HG03159 (cell line): Measurements from ENCODE around the gene LRRC4C.
"Not testable (repeated sequence)": the region's sequence is repeated elsewhere in the genome, so short reads cannot be mapped to it uniquely, and the experiment has no call there.

Experiments used
- ATAC-seq: cut with Tn5 transposase; IDR thresholded peaks from one replicate; pipeline ENCODE4 v1.9.1; 2021; ENCODE audit warnings: mild to moderate bottlenecking, moderate library complexity; ENCODE audit not compliant: unreplicated experiment

LRRC4C gene

GRCh38 chr11:40522080-40522479 is 937.4 kb downstream of the LRRC4C start:
- ATAC-seq = not testable (repeated sequence)

GRCh38 chr11:40517122-40517521 is 942.3 kb downstream of the LRRC4C start:
- no peak for ATAC-seq

GRCh38 chr11:40514124-40514523 is 945.3 kb downstream of the LRRC4C start:
- ATAC-seq = no peak

DNA sequence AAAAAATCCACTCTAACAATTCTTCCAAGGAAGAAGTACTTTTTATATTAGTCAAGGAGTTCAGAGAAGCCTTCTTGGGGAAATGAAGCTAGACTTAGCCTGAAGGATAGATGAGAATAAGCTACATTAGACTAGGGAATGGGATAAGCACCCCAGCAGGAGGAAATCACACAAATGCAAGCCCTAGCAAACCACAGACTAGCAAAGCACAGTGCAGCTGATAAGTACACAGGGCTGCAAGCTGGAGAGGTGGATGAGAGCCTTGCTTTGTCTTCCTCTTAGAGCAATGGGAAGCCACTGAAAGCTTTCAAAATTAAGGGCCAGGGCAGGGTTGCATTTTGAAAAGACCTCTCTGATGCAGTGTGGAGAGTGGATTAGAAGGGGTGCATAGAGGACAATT is 946.2 kb downstream of the LRRC4C start:
- ATAC-seq = no peak

DNA sequence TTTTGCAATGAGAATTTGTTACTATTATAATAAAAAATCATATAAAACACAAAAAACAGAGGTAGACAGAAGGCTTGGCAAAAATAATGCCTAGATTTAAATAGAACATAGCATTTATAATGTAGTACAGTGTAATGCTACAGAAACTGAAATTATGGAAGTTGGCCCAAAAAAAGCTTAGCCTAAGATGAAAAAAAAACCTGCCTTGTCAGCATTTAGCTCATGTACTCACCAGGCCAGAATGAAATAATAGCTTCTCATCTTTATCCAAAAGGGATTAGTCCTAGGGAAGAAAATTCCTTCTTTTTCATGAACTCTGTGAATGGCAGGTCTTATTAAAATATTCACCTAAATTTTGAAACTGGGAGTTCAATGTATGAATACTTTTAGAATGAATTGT is 951.1 kb downstream of the LRRC4C start:
- ATAC-seq = no peak

GRCh38 chr11:40506226-40506625 is 953.2 kb downstream of the LRRC4C start:
- ATAC-seq = no peak

DNA sequence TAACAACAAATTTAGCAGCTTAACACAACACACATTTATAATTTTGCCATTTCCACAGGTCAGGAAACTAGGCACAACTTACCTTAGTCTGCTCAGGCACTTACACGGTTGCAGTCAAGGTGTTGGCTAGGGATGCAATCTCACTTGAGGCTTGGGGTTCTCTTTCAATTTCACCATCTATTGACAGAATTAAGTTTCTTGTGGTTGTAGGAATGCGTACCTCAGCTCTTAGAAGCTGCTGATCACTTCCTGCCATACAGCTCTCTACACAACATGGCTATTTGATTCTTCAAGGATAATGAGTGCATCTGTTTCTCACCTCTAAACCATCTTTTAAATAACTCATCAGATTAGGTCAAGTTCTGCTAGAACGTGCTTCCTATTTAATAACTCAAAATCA is 968.1 kb downstream of the LRRC4C start:
- no peak for ATAC-seq

DNA sequence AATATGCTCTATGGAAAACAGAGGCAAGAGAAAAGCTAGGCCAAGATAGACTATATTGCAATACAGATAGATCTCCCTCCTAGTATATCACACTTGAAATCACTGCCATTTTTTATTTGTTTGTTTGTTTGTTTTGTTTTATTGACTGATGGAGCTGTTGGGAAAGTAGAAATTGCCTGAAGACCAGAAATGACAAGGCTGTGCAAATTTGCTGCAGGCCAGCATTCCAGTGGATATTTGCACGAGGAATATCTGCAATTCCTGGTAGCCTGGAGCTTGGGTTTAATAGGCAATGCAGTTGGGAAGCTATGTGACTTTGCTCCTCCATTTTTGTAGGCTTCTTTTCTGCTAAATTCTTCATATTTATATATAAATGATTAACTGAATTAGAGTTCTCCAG is 991.7 kb downstream of the LRRC4C start:
- no peak for ATAC-seq

DNA sequence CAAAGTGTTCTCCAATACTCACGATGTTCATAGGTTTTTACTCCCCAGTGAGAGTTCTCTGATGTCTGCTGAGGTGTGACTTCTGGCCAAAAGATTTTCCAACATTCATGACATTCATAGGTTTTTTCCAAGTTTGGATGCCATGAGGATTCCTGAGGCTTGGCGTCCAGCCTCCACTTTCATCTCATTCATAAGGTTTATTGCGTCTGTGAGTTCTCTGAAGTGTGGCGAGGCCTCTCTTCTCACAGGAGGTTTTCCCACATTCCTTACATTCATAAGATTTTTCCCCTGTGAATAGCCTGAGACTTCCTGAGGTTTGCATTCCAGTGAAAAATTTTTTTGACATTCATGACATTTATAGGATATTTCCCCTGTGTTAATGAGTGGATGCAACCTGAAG is 1014.1 kb downstream of the LRRC4C start:
- ATAC-seq = no peak

GRCh38 chr11:40444151-40444550 is 1015.3 kb downstream of the LRRC4C start:
- ATAC-seq = no peak

- ATAC-seq = no peak
These were observed 1024.1 kb downstream of the LRRC4C start for GRCh38 chr11:40435344-40435743.

DNA sequence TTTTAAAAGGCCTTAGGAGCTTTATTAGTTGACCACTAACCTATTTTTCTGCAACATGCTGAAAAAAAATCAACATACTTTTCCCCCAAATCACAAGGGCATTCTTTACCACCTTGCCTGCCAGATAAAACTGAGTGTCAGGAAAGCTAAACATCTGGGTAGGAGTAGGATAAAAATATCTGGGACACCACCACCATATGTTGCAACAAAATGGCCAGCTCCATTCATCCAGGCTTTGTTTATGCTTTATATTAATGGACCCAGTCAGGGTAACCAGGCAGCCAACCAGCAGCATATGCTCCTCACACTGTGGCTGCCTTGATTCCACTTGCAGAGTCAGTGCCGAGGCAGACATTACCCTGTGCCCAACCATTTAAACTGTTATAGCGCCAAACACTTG is 1024.5 kb downstream of the LRRC4C start:
- ATAC-seq = no peak

DNA sequence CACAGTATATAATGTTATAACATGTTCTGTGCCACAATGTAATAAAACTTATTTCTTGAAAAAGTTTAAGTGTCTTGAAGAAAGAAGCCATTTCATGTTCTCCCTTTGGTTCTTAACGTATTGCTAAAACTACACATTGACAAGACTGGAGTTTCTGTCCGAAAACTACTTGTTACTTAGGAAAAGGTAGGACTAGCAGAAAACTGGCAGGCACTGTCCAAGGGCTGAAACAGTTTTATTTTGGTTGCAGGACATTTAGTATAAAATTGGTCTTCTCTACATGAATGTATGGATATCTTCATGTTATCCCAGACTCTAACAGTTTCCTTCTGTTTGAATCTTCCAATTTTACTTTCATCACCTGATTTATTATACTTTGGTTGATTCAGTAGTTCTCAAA is 1027.1 kb downstream of the LRRC4C start:
- ATAC-seq = no peak

DNA sequence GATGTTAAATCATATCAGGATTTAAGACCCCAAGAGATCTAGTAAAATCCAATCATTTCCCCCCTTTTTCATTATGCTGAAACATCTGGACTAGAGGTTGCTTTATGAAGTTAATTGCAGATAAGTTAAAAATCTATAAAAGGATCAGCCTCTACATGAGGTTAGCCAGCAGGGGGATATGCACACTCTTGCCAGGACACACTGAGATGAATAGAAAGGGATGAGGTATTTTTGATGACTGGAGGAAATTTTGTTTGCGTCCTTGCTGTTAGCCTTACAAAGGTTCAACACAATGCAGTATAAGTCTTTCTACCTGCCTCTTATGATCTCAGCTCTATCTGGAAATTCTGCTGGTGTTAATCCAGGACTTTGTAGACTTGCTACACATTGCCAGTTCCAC is 1034.3 kb downstream of the LRRC4C start:
- no peak for ATAC-seq

GRCh38 chr11:40421208-40421981 is 1038.1 kb downstream of the LRRC4C start:
- no peak for ATAC-seq

GRCh38 chr11:40417627-40418026 is 1041.8 kb downstream of the LRRC4C start:
- no peak for ATAC-seq

DNA sequence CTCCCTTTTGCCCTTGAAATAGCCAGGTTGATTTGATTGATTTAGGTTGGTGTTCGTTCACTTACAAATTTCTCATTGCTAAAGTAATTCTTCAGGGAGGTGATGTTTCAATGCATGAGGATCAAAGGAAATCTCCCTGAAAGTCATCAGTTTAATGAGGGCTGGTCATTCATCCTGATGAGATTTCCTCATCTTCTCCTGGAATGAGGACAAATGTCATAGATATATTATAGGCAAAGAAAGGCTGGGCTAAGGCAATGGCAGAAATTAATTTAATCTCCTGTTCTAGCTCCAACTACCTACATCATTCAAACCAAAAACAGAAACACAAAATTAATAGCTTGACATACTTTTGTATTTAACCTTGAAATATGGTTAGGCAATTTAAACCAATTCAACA is 1052.1 kb downstream of the LRRC4C start:
- no peak for ATAC-seq

DNA sequence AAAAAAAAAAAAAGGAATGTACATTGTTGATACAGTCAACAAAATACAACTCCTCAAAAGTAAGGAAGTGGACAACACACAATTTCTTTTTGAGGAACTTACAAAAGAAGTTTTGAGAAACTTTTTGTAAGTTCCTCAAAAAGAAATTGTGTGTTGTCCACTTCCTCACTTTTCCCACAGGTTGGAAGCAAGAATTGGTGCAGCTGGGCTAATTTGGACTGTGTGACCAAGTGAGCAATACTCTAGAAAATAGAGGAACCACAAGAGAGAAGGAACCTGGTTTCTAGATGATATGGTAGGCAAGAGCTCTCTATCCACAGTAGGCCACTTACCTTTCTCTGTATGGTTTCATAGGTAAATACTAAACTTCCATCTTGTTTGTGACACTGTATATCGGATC is 1053.8 kb downstream of the LRRC4C start:
- no peak for ATAC-seq

DNA sequence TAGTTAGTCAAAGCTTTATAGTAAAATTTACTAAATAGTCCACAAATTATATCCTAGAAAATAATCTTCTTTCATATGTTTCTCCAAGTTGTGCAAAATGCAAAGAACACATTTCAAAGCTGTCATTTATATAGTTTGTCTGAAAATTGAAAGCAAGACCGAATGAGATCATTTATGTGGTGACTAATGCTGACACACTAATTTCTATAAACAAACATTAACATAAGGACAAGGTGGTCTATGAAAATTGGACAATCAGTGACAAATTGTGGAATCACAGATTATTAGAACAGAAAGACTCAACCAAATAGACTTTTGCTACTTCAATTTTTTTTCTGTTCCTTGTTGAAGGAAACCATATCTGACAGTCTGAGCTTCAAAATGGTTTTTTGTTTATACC is 1056.1 kb downstream of the LRRC4C start:
- no peak for ATAC-seq

GRCh38 chr11:40401132-40401853 is 1058.2 kb downstream of the LRRC4C start:
- no peak for ATAC-seq

- ATAC-seq = no peak
These were observed 1062.3 kb downstream of the LRRC4C start for GRCh38 chr11:40397141-40397540.

DNA sequence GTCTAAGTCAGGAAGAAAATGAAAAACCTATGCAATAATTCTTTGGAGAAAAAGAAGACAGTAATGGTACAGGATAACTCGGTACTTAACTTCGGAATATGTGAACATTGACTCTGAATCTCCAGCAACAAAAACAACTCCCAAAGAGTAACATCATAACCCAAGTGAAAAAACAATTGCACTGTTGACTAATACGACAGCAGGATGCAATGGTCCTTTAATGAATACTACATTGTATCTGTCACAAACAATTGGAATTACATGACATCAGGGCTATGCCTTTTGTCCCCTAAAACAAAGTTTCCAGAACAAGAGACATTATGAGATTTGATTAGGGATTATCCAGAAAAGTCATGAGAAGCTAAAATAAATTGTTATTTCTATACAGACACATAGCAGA is 1065.9 kb downstream of the LRRC4C start:
- no peak for ATAC-seq

GRCh38 chr11:40391679-40392078 is 1067.8 kb downstream of the LRRC4C start:
- no peak for ATAC-seq
